NCI-H526 treated with DMSO at 0.1 percent for 48 hours (cell line): ENCODE results near the gene BTBD2.
"Not testable (repeated sequence)": the region's sequence is repeated elsewhere in the genome, so short reads cannot be mapped to it uniquely, and the experiment has no call there.

Source experiments
- DNase-seq: peaks from one replicate; lab custom pipeline; 2025; lab: John Stamatoyannopoulos, UW

BTBD2 gene

DNA sequence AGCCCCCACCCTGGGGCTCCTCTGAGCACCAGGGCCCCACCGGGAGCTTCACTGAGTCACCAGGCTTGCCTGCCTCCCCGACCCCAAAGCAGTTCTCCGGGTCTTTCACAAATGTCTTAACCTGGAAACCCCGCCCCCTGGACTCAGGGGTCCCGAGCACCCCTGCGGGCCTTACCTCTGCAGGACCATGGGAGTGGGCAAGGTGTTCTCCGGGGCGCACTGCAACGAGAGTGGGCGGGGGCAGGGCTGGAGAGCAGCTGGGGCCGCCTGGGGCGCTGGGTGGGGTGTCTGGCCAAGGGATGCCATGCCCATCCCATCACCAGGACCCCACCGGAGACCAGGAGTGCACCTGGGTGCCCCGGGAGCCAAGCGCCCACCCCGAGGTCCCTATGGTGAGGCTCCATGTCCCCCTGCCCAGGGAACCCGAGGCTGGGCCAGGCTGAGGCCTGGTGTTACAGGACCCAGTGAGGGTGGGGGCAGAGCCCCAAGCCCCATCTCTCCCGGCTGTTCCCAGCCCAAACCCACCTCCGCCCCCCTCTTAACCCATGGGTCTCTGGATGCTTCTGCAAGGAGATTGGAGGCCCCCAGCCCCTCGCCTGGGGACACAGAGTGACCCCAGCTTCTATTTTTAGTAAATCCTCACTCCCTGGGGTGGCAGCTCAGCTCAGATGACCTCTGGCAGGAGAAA, 24.6 kb upstream of the BTBD2 start:
- DNase-seq = no peak

DNA sequence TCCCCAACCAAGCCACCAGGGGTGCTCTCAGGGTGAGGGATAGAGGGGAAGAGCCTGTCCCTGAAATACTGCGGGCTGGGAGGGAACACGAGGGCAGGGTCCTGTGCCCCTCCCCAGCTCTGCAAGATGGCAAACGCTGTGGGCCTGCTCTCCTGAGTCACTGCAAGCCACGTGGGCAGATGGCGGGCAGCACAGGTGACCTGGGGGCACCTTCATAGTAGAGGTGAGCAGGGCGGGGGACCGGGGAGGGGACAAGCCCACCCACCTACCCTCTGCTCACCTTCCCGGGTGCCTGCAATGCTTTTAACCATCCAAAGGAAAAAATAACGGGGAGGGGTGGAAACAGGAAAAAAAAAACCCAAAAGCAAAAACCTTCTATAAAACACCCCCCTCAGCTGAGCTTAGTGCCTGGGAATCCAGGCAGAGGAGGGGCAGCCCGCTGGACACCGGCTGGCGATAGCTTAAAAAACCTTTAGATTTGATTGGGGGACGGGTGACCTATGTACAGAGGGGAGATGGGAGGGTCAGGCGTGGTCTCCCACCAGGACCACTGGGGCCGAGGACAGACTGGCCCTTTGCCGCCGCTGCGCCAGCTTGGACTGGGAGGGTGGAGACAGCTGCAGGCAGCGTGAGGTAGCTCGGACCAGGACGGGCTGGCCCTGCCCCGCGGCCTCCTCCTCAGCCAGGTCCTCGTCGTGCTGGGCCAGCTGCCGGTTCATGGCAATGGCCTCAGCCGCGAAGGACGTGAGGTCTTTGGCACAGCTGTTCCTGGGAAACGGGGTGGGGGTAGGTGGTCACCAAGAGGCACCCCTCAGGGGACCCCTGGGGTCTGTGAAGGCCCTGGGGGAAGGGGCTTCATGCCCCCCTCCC, 23.8 kb upstream of the BTBD2 start:
- no peak for DNase-seq

DNA sequence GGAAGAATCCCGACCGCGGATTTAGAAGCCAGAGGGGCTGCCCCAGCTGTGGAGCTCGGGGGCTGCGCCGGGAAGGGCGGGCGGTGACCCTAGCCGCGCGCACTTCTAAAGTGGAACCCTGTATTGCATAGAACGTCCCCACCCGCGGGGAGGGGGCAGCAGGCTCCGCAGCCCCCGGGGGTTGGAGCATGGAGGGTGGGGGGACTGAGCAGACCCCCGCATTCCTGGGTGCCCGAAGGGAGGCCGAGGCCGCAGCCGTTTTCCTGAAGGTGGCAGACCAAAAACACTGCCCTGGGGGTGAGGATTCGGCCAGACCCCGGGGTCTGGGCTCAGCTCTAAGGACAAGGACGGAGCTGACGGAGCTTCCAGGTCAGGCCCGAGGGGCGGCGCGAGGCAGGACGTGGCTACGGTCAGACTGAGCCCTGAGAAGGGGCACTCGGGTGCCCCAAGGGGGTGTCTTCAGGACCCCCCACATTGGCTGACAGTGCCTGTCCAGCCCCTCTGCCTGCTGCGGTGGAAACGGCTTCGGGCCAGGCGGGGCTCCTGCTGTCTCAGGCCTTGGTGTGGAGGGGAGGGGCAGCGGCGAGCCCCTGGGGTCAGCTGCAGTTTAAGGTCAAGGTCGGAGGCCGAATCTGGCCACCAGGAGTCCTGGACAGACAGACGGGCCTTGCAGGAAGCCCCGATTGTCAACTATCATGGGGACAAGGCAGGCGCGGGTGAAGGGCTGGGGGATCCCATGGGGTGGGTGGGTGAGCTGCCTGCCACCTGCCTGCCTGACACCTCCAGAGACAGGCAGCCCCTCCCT, 23.0 kb upstream of the BTBD2 start:
- no peak for DNase-seq

DNA sequence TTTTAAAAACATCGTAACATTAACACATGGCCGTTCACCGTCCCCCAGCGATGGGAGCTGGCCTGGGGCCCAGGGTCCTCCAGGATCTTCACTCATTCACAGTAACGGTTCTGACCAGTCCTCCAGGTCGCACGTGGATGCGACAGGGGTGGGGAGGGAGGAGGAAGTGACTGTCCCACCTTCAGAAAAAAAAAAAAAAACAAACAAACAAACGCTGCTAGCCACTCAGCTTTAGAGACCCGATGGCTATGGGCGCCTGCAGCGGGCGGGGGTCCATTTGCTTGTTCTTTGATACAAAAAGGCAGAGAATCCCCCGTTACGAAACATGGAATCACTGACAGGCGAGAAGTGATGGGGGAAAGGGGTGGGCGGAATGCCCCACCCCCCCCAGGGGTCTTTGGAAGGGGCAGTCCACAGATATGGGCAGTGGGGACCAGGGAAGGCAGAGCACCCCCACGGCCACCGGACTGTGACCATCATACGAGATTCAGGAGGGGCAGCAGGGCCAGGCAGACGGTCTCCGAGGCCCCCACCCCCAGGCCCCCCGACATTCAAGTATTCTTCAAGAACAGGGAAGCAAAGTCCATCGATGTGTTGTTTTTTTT, 22.2 kb upstream of the BTBD2 start:
- no peak for DNase-seq

DNA sequence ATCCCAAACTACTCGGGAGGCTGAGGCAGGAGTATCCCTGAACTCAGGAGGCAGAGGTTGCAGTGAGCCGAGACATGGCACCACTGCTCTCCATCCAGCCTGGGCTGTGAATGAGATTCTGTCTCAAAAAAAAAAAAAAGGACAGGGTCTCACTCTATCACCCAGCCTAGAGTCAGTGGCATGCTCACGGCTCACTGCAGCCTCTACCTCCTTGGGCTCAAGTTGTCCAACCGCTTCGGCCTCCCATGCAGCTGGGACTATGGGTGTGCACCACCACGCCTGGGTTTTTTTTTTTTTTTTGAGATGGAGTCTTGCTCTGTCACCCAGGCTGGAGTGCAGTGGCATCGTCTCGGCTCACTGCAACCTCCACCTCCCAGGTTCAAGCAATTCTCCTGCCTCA, 20.9 kb upstream of the BTBD2 start:
- DNase-seq = no peak

DNA sequence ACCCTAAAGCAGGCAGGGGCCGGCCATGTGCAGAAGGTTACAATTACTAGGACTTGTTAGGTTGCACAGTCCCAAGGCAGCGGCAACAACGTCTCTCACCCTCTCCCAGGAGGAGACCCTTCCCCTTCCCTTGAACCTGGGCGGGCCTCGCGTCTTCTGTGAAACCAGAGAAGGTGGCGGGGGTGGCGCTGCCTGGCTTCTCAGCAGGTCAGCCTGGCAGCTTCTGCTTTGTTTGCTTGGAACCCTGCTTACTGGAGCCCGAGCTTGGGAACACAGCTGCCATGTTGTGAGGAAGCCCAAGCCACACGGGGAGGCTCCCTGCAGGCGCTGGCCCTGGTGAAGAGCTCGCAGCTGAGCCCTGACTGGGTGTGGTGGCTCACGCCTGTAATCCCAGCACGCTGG, 20.1 kb upstream of the BTBD2 start:
- no peak for DNase-seq

DNA sequence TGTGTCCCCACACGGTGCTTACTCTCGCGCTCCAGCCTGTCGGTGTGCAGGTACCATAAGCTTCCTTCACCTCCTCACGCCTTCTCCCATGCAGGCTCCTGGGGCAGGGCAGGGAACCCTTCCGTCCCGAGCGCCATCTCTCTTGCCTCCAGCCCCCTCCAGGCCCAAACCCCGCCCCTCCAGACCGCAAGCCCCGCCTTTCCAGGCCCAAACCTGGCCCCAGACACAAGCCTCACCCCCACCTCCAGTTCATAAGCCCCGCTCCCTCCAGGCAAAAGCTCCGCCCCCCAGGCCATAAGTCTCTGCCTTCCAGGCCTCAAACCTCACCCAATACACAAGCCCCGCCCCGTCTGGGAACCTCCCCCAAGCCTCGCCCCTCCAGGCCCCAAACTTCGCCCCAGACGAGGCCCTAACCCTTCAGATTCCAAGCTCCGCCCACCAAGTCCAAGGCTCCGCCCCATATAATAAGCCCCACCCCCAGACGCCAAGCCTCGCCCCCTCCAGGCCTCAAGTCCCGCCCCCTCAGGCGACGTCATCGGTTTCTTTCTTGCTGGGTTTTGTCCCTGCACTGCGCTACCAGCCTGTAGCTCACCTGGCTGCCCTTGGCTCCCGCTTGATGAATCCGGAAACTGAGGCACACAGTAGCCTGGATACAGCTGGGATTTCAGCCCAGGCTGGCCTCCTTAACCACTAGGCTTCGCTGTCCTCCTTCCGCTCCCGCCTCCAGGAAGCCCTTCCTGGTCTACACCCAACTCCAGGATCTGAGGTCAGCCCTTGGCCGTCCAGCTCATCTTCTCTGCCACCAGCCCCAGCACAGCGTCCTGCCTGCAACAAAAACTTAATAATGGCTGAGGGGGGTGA, 19.4 kb upstream of the BTBD2 start:
- DNase-seq = no peak

DNA sequence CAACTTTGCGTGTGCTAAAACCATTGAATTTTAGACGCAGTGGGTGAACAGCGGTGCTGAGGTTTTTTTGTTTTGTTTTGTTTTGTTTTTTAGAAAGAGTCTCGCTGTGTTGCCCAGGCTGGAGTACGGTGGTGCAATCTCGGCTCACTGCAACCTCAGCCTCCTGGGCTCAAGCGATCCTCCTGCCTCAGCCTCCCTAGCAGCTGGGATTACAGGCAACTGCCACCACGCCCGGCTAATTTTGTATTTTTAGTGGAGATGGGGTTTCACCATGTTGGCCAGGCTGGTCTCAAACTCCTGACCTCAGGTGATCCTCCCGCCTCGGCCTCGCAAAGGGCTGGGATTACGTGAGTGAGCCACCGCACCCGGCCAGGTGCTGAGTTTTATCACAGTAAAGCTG, 18.7 kb upstream of the BTBD2 start:
- not testable (repeated sequence) for DNase-seq

DNA sequence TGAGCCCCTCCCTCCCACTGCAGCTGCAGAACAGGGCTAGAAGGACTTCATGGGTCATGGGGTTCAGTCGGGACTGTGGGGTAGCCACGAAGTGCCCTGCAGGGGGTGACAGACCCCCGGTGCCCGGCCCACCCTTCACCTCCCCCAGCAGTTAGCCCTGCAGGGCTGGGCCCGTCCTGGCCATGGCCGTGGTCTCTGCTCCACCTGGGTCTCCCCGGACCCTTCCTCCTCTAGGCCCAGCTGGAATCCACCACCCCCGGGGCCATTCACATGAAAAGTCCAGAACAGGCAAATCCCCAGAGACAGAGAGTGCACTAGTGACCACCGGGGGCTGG, 18.3 kb upstream of the BTBD2 start:
- no peak for DNase-seq

DNA sequence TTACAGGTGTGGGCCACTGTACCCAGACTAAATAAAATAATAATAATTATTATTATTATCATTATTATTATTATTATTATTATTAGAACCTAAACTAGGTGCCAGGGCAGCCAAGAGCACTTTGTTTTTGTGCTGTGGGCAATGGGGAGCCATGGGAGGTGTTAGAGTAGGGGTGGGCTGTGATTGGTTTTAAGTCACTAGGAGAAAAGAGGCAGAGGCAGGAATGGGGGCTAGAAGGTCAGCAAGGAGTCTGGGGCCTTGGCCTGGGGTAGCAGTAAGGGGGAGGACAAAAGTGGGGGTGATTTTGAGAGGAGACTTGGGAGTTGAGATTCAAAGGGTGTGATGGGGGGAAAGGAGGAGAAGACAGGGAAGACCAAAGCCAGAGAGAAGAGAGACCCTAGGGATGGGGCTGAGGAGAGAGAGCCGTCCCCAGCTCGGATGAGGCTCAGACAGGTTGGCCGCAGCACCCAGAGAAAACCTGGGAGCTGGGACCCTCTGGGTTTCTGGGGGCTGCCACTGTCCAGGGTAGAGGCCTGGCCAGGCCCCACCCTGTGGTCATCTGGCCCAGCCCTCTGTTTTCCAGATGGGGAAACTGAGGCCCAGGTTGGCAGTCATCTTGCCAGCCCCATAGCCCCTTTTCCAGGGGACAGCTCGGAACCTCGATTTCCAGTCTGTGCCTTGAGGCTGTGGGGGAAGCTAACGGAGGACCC, 17.8 kb upstream of the BTBD2 start:
- DNase-seq = no peak

DNA sequence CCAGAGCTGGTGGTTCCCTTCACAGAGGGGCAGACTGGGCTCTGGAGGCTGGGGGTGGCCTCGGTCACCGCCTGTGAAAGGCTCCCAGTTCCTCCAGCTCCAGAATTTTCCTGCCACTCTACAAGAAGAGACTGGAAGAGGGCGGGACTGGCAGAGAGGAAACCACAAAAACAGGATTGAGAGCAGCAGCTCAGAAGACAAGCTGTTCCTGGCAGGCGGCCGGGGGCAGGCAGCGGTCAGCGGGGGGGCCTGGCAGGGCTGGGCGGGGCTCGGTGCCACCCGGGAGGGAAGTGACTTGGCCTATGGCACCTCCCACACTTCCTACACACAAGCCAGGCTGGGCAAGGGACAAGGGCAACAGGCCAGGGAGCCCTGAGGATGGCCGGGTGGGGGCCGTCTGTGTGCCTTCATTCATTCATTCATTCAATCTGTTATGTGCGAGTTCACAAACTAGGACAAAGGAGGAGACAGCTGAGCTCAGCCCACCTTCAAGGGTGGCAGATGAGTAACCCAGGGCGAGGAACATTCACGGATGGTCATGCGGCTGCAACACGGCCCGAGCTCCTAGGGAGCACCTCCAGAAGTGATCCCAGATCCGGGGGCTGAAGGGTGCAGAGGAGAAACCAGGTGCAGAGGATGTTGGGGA, 16.9 kb upstream of the BTBD2 start:
- DNase-seq = no peak

DNA sequence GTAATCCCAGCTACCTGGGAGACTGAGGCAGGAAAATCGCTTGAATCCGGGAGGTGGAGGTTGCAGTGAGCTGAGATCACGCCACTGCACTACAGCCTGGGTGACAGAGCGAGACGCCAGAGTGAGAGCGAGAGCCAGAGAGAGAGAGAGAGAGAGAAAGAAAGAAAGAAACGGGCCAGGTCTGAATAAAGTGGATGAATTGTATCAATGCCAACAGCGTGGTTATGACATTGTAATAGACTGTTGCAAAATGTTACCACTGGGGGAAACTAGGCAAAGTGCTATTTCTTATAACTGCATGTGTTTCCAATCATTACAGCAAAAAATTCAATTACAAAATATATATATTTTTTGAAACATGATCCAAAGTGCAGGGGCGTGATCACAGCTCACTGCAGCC, 11.8 kb upstream of the BTBD2 start:
- no peak for DNase-seq

DNA sequence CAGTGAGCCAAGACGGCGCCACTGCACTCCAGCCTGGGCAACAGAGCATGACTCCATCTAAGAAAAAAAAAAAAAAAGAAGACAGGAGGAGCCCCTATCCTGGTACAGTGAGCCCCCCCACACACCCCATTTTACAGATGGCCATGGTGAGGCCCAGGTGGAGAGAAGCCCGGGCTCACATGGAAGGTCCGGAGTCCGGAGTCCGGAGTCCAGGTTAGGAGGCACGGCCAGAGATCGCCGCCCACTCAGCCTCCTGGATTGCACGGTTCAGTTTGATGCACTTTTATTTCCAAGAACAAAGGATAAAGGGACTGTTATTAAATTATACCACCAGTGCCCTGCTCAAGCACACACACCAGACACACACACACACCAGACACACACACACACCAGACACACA, 11.3 kb upstream of the BTBD2 start:
- DNase-seq = no peak

DNA sequence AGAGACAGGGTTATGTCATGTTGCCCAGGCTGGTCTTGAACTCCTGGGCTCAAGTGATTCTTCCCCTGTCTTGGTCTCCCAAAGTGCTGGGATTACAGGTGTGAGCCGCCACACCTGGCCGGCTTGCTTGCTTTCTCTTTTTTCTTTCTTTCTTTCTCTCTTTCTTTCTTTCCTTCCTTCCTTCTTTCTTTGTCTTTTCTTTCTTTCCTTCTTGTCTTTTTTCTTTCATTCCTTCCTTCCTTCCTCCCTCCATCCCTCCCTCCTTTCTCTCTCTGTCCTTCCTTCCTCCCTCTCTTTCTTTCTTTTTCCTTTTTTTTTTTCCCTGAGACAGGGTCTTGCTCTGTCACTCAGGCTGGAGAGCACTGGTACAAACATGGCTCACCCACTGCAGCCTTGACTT, 6.8 kb upstream of the BTBD2 start:
- no peak for DNase-seq

DNA sequence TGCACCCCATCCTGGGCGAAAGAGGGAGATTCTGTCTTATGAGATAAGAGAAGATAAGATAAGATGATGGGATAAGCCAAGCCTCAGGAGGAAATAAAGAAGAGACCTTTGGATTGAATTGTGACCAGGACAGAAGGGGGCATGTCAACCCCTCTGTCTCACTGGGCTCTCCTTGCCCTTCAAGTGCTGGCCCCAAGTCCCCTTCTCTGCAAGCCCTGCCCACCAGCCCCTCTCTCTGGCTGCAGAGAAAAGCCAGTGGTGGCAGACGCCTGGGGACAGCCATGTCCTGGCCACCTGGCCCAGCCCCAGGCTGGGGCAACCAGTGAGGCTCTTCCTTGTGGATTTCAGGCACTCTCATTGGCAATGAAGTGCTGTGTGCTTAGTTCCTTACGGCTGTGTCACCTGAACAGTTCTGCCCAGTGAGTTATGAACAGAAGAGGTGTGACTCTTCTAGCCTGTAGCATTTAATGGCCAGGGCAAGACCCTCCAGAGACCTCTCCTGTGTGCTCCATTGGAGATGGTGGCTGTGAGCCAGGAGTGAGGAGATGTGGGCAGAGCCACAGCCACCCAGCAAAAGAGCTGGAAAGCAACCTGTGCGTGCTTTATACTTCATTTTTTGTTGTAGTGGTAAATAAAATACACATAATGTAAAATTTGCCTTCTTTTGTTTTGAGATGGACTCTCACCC, 6.1 kb upstream of the BTBD2 start:
- no peak for DNase-seq

DNA sequence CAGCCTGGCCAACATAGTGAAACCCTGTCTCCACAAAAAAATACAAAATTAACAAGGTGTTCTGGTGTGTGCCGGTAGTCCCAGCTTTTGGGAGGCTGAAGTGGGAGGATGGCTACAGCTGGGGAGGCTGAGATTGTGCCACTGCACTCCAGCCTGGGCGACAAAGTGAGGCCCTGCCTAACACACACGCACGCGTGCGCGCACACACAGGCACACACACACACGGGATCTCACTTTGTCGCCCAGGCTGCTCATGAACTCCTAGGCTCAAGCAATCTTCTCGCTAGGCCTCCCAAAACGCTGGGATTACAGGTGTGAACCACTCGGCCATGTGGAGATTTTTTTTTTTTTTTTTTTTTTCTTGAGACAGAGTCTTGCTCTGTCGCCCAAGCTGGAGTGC, 3.2 kb upstream of the BTBD2 start:
- DNase-seq = no peak

DNA sequence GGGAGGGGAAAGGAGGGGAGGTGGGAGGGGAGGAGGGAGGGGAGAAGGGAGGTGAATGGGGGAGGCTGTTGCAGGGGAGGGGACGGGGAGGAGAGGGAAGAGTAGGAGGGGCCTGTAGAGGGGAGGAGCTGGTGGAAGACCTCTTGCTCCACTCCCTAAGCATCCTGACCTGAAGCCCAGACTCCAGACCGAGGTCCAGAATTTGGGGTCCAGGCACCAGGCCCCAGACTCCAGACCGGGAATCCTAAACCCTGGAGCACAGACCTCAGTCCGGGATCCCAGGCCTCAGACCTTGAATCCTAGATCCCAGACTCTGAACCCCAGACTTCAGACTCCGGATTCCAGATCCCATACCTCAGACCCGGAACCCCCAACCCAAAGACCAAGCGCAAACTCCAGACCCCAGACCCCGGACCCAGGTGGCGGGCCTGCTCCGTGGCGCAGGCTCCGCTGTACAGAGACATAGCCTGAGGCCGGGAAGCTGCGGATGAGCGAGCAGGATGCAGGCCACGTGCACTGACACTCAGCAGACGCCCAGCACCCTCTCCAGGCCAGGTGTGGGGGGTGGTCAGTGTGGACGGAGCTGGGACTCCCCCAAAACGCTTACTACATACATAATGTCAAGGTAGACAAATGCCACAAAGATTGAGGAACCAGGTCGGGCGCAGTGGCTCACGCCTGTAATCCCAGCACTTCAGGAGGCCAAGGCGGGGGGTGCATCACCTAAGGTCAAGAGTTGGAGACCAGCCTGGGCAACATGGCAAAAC, 710 bp upstream of the BTBD2 start:
- DNase-seq = peak; percentile 47

DNA sequence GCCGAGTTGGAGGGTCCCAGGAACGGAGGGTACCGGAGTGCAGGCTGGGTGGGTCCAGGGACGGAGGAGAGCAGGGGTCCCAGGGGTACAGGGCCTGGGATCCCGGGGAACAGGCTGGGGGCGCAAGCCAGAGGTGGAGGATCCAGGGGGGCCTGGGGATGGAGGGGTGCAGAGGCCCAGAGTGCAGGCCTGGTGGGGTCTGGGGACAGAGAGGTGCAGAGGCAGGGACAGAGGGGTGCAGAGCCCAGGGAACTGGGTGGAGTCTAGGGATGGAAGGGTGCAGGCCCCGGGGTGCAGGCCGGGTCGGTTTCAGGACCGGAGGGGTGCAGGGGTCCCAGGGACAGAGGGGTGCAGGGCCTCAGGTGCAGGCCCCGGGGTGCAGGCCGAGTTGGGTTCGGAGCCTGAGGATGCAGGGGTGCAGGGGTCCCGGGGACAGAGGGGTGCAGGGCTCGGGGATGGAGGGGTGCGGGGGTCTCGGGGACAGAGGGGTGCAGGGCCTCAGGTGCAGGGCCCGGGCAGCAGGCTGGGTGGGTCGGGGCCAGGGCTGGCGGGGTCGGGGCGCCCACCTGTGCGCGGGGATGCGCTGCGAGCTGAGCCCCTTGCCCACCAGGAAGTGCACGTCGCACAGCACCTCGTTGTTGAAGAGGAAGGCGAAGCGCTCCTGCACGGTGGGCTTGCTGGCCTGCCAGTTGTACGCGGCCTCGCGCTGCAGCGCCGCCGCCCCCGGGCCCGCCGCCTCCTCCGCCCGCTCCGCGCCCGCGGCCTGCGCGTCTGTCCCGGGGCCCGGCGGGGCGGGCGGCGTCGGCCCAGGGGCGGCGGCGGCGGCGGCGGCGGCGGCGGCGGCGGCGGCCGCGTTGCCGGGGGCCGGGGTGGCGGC, 545 bp downstream of the BTBD2 start:
- DNase-seq = no peak
